GM23338 (cell line): ENCODE results near the gene SPDYE2. TPM values are rescaled to one million over a fixed set of nuclear protein-coding genes. Genes with fewer than 3 reads are reported as not detected.
"Not testable (repeated sequence)": the region's sequence is repeated elsewhere in the genome, so short reads cannot be mapped to it uniquely, and the experiment has no call there.

Experiments used
- ATAC-seq: fragments of 200-7000 bp; cut with Tn5 transposase; 3 replicates; pipeline ENCODE4 v1.9.1; 2020
- DNase-seq: peaks from one replicate; pipeline ENCODE4 v3.0.0-alpha.2; 2015; ENCODE audit warnings: low spot score
- H2AFZ ChIP-seq: fragments of 200-600 bp; sonication (generic); 2 replicates; pipeline ENCODE4 v1.8.0; 2016; ENCODE audit warnings: antibody characterized with exemption, mild to moderate bottlenecking, moderate library complexity
- H3F3A ChIP-seq: fragments of 200-600 bp; sonication (generic); replicated peaks from 2 replicates; pipeline ENCODE4 v1.8.0; 2017; ENCODE audit warnings: antibody characterized with exemption, mixed run types, low read depth
- H3K27ac ChIP-seq: fragments of 200-600 bp; sonication (generic); 2 replicates; pipeline ENCODE4 v1.6.1; 2016; ENCODE audit warnings: low read depth
- H3K27me3 ChIP-seq: fragments of 200-600 bp; sonication (generic); 2 replicates; pipeline ENCODE4 v1.8.0; 2016; ENCODE audit warnings: mild to moderate bottlenecking, mixed run types, moderate library complexity; ENCODE audit not compliant: insufficient read depth
- H3K36me3 ChIP-seq: fragments of 200-600 bp; sonication (generic); 2 replicates; pipeline ENCODE4 v1.8.0; 2016; ENCODE audit warnings: mild to moderate bottlenecking; ENCODE audit not compliant: insufficient read depth
- H3K4me1 ChIP-seq: fragments of 200-600 bp; sonication (generic); 2 replicates; pipeline ENCODE4 v1.8.0; 2016; ENCODE audit warnings: mild to moderate bottlenecking, moderate library complexity; ENCODE audit not compliant: insufficient read depth
- H3K4me2 ChIP-seq: fragments of 200-600 bp; sonication (generic); 2 replicates; pipeline ENCODE4 v1.7.1; 2017; ENCODE audit warnings: mixed run types
- H3K4me3 ChIP-seq: fragments of 200-600 bp; sonication (generic); 2 replicates; pipeline ENCODE4 v1.6.1; 2016; ENCODE audit warnings: mixed run types
- H3K79me2 ChIP-seq: fragments of 200-600 bp; sonication (generic); replicated peaks from 2 replicates; pipeline ENCODE4 v1.8.0; 2017; ENCODE audit warnings: mild to moderate bottlenecking; ENCODE audit not compliant: insufficient read depth
- H3K9me2 ChIP-seq: fragments of 200-600 bp; sonication (generic); 2 replicates; pipeline ENCODE4 v1.8.0; 2017; ENCODE audit not compliant: insufficient read depth
- H4K20me1 ChIP-seq: fragments of 200-600 bp; sonication (generic); replicated peaks from 2 replicates; pipeline ENCODE4 v1.8.0; 2017; ENCODE audit warnings: mild to moderate bottlenecking; ENCODE audit not compliant: insufficient read depth
- H3K27ac Mint-ChIP-seq: 2 replicates; pipeline ENCODE4 v1.8.0; 2020; ENCODE audit warnings: inconsistent platforms, mild to moderate bottlenecking, moderate library complexity, mixed read lengths
- H3K27me3 Mint-ChIP-seq: 3 replicates; pipeline ENCODE4 v1.8.0; 2022; ENCODE audit warnings: low read depth, mild to moderate bottlenecking, moderate library complexity, mixed read lengths, inconsistent platforms; ENCODE audit not compliant: insufficient read depth, poor library complexity
- H3K36me3 Mint-ChIP-seq: 3 replicates; pipeline ENCODE4 v1.8.0; 2021; ENCODE audit warnings: low read depth, mild to moderate bottlenecking, inconsistent platforms, moderate library complexity, mixed read lengths
- H3K4me1 Mint-ChIP-seq: 3 replicates; pipeline ENCODE4 v1.8.0; 2020; ENCODE audit warnings: mild to moderate bottlenecking, inconsistent platforms, mixed read lengths
- H3K4me3 Mint-ChIP-seq: 3 replicates; pipeline ENCODE4 v1.8.0; 2021; ENCODE audit warnings: moderate library complexity, mild to moderate bottlenecking, inconsistent platforms, mixed read lengths
- H3K9me3 Mint-ChIP-seq: 3 replicates; pipeline ENCODE4 v1.8.0; 2020; ENCODE audit warnings: moderate library complexity, mild to moderate bottlenecking, inconsistent platforms, mixed read lengths
- polyA plus RNA-seq: library from polyadenylated mRNA; unstranded; fragments of >200 nt; fragmentation: Nextera tagmentation; extraction: Ambion mirVana; gene quantifications from 2 replicates; pipeline ENCODE4 v1.2.1, GENCODE V29; 2016
- total RNA-seq: library from RNA; depleted of rRNA; stranded (reverse); fragments of >200 nt; shearing (Covaris generic); gene quantifications from 2 replicates; pipeline ENCODE4 v1.2.3, GENCODE V29; 2014

Gene SPDYE2
- total and polyA plus RNA-seq, 2 experiments from 2014 or later, result 0.79 TPM; not detected in 1

- H4K20me1 ChIP-seq, H3K27me3 ChIP-seq, H3K9me2 ChIP-seq, H3K4me2 ChIP-seq, H3K27me3 Mint-ChIP-seq, H3K9me3 Mint-ChIP-seq, H3K4me1 ChIP-seq, H3K27ac Mint-ChIP-seq, H2AFZ ChIP-seq, H3K36me3 ChIP-seq, H3K36me3 Mint-ChIP-seq, H3K4me3 Mint-ChIP-seq, H3K79me2 ChIP-seq, H3K4me1 Mint-ChIP-seq, H3K4me3 ChIP-seq, ATAC-seq, H3F3A ChIP-seq, H3K27ac ChIP-seq, DNase-seq: not testable (repeated sequence)
Measured at GRCh38 chr7:102524803-102525202, 26.2 kb upstream of the SPDYE2 start.

- H3K27me3 Mint-ChIP-seq, DNase-seq, H3K36me3 Mint-ChIP-seq: not testable (repeated sequence)
Measured at GRCh38 chr7:102527182-102527581, 23.8 kb upstream of the SPDYE2 start.

GRCh38 chr7:102527822-102528793 is 22.9 kb upstream of the SPDYE2 start:
- not testable (repeated sequence) for H3K27ac ChIP-seq, H3K36me3 Mint-ChIP-seq, H3K4me1 Mint-ChIP-seq, H3K27me3 Mint-ChIP-seq, H4K20me1 ChIP-seq, H3K36me3 ChIP-seq, H2AFZ ChIP-seq, DNase-seq, H3F3A ChIP-seq, H3K79me2 ChIP-seq, H3K9me2 ChIP-seq, H3K4me3 ChIP-seq, H3K4me1 ChIP-seq, ATAC-seq, H3K4me3 Mint-ChIP-seq, H3K4me2 ChIP-seq, H3K27ac Mint-ChIP-seq, H3K9me3 Mint-ChIP-seq, H3K27me3 ChIP-seq

More at GRCh38 chr7:102527182-102527581, 23.8 kb upstream of the SPDYE2 start:
- H3K4me1 Mint-ChIP-seq, H4K20me1 ChIP-seq, H3K27ac Mint-ChIP-seq, H3K36me3 ChIP-seq, H2AFZ ChIP-seq, H3K4me2 ChIP-seq, H3K9me2 ChIP-seq, H3K79me2 ChIP-seq, H3K27me3 ChIP-seq, H3K9me3 Mint-ChIP-seq, H3K4me3 ChIP-seq, H3F3A ChIP-seq, ATAC-seq, H3K27ac ChIP-seq, H3K4me1 ChIP-seq, H3K4me3 Mint-ChIP-seq: not testable (repeated sequence)

- H3K27me3 Mint-ChIP-seq, H2AFZ ChIP-seq, H3K9me2 ChIP-seq, H4K20me1 ChIP-seq, H3K79me2 ChIP-seq, H3K4me1 ChIP-seq, H3K36me3 ChIP-seq, H3K4me2 ChIP-seq, DNase-seq, H3F3A ChIP-seq, ATAC-seq, H3K27ac Mint-ChIP-seq, H3K4me3 ChIP-seq, H3K4me1 Mint-ChIP-seq, H3K4me3 Mint-ChIP-seq, H3K36me3 Mint-ChIP-seq, H3K27me3 ChIP-seq, H3K27ac ChIP-seq, H3K9me3 Mint-ChIP-seq: not testable (repeated sequence)
Measured at GRCh38 chr7:102531583-102531982, 19.4 kb upstream of the SPDYE2 start.

- not testable (repeated sequence) for H3K36me3 Mint-ChIP-seq, H3K27me3 Mint-ChIP-seq, H3K27ac Mint-ChIP-seq, H3K79me2 ChIP-seq, H3K4me3 ChIP-seq, H3K36me3 ChIP-seq, DNase-seq, H3K4me3 Mint-ChIP-seq, H3K4me2 ChIP-seq, ATAC-seq, H2AFZ ChIP-seq, H3K27me3 ChIP-seq, H3K9me2 ChIP-seq, H3K9me3 Mint-ChIP-seq, H4K20me1 ChIP-seq, H3F3A ChIP-seq, H3K4me1 ChIP-seq, H3K4me1 Mint-ChIP-seq, H3K27ac ChIP-seq
Measured at GRCh38 chr7:102532127-102532526, 18.9 kb upstream of the SPDYE2 start.

- H3K4me3 ChIP-seq, H3K4me2 ChIP-seq, H3K27ac ChIP-seq, H3K27me3 ChIP-seq, H4K20me1 ChIP-seq, H3K4me1 ChIP-seq, H2AFZ ChIP-seq, H3F3A ChIP-seq, H3K36me3 ChIP-seq, H3K36me3 Mint-ChIP-seq, H3K4me3 Mint-ChIP-seq, ATAC-seq, DNase-seq, H3K27me3 Mint-ChIP-seq, H3K79me2 ChIP-seq, H3K27ac Mint-ChIP-seq, H3K9me2 ChIP-seq, H3K9me3 Mint-ChIP-seq, H3K4me1 Mint-ChIP-seq: not testable (repeated sequence)
Measured at GRCh38 chr7:102535062-102535615, 15.9 kb upstream of the SPDYE2 start.
